GM20000 (cell line): ENCODE results near the gene ATG4A.
A peak's percentile ranks its signal among the peaks of the same experiment; 100 is the strongest.

Experiments used
- DNase-seq: peaks from one replicate; pipeline ENCODE4 v3.0.0; 2012; ENCODE audit warnings: low spot score
- CTCF ChIP-seq: IDR thresholded peaks from 2 replicates; pipeline ENCODE4 v1.5.1; 2012; ENCODE audit warnings: mild to moderate bottlenecking, control low read depth; ENCODE audit errors: extremely low read depth, missing control alignments

The ATG4A gene

DNA sequence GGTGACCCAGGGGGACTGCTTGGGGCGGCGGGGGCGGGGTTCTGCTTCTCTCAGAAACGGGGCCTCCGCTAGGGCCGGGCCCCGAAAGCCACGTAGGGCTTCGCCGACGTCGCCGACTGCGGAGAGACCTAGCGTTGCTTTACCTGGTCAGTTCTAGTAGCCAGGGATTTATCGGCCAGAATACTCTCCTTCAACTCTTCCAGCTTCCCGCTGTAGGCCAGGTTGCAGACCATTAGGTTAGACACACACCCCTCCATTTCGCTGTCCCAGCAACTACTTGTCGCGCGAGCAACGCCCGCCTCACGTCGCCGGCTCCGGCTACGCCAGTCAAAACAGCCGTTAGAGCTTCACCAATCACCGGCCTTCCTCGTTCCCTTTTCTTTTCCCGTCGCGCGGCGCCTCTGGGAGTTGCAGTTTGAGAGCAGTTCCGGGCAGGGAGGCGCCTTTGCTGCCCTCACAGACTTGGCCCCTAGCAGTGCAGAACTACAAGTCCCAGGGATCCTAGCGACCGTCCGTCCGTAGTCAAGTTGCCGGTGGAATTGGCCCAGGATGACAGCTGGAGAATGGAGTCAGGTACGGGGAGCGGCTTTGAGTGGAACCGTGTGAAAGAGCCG, at the start of gene ATG4A, which contains the start of gene PSMD10:
TSS of gene ATG4A (plus strand) at position 515 of the 614 bp plus-strand sequence. CDS start at position 564, 49 bp downstream.
TSS of gene PSMD10 (minus strand) at position 279 of the 614 bp plus-strand sequence. CDS start at position 257, 22 bp downstream.
- no peak for TF ChIP-seq CTCF
- DNase-seq = peak; percentile 75

- no peak for DNase-seq
- no peak for TF ChIP-seq CTCF
These were observed 46.9 kb upstream of the ATG4A start, which contains the start of gene VSIG1 for GRCh38 chrX:108044554-108045256. TSS of gene VSIG1 (plus strand) at chrX:108045065. CDS start at chrX:108045131, 66 bp downstream.

GRCh38 chrX:108049649-108050048, 41.9 kb upstream of the ATG4A start:
- no peak for TF ChIP-seq CTCF
- no peak for DNase-seq

DNA sequence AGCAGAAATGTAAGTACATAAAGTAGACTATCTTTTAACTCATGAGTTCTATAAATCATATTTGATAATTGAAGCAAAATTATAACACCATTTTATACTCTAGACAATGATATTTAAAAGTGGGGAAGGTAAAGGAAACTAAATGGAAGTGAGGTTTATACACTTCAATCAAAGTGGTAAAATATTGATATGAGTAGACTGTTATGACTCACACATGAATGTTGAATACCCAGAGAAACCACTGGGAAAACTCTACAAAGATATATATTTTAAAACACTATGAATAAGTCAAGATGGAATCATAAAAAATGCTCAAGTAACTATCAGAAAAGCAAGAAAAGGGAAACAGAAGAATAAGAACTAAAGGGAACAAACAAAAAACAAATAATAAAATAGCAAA, 38.4 kb upstream of the ATG4A start:
- no peak for TF ChIP-seq CTCF

GRCh38 chrX:108055546-108055945, 36.0 kb upstream of the ATG4A start:
- no peak for TF ChIP-seq CTCF
- DNase-seq = no peak

More for the DNA sequence above, 38.4 kb upstream of the ATG4A start:
- DNase-seq = no peak

- TF ChIP-seq CTCF = no peak
- no peak for DNase-seq
These were observed 31.8 kb upstream of the ATG4A start for GRCh38 chrX:108059801-108060200.

DNA sequence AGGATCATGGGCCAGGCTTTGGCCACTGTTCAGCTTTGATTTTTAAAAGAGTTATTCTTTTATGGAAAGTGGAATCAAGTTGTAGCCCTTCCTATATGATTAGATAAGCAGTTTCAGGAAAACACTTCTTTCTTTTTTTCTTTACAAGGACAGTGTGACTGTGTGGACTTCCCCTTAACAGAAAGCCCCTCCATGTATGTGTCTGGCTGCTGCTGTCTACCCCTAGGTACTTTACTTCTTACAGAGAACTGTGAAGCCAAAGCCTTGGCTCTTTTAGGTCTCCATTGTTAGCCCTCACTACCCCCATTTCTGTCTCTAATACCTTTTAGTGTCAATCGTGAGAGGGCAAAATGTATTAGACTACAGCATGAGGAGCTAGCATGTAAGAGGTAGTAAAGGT, 27.6 kb upstream of the ATG4A start:
- TF ChIP-seq CTCF = no peak
- DNase-seq = peak; percentile 1
